HG03342 (cell line): Measurements from ENCODE around the gene THSD4.

Experiments used
- ATAC-seq: cut with Tn5 transposase; IDR thresholded peaks from one replicate; pipeline ENCODE4 v1.9.1; 2021; ENCODE audit warnings: mild to moderate bottlenecking, moderate library complexity; ENCODE audit not compliant: unreplicated experiment

Gene THSD4

DNA sequence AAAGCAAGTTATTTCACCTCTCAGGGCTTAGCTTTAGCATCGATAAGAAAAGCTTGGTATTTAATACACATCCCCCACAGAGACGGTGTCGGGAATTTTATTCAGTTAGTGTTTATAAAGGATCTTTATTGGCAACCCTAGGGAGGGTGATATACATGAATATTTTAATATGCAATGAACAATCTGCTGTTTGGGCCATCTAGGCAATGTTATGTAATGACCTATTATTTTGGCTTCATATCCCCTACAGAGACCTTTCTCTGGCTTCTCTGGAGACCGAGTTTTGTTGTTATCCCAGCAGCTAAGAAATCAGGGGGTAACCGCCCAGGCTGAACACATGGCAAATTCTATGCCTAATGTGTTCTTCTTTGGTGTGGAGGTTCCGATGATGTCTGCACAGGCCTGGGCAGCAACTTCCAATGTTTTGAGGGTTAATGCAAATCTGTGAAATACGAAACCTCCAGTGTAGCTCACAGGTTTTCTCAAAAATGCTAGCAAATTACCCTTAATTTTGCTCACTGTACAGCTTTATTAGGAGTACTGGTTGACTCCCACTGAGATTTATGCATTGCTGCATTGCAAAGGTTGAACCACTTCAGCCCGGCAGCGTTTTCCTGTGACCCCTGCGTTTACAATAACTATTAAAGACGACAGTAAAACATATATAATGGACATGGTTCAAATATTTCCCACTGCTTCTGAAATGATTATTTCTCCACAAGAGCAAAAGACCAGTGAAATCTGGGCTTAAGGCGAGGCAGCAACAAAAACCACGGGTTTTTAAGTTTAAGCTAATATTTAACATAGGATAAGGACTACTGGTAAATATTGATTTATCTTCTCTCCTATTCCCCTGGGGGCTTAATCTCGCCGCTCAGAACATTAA lies 396.8 kb downstream of the THSD4 start:
- ATAC-seq: no peak

DNA sequence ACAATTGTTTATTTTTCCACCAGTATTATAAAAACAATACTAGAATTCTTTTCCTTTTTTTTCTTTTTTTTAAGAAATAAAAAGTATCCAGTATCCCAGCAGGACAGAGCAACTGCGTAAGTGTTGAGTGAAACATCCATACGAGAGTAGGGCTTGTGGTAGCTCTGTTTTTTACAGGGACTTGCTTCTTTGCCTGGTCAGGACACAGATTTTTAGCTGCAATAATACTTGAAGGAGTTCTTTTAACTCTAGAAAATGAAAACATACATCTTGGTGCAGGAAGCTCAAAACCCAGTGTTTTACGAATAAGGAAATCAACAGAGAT lies 397.4 kb downstream of the THSD4 start:
- ATAC-seq: no peak

DNA sequence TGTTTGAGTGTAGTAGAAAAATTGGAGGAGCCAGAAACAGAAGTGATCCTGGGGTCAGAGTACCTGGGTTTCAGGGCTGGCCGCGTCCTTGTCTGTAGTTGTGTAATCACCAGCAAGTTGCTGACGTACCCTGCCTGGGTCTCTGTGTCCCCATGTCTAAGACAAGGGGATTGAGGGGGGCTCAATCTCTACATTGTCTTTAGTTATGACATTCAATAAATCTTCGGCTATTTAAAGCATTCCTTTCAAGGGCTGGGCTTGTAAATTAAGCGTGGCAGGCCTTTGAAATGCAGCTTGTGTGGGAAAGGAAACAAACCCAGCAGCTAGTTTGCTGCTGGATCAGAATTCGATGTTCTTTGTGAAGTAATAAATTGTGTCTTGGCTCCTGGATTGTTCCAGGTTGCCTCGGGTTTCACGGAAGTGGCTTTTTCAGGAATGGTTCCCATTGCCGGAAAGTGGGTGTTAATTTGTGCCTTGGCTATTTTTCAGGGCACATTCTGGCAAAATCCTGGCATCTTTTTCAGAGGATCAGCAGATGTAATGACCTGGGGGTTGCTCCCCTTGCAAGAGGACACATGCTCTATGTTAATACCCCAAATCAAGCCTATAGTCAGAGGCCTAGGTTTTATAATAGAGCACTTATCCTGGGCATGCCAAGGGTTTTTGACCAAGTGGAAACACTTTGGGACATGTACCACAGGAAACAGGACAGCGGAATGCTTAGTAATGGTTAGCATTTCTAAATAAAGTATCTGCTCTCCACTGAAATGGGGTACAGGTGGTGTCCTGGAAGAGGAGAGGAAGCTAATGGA lies 400.3 kb downstream of the THSD4 start:
- ATAC-seq: no peak

DNA sequence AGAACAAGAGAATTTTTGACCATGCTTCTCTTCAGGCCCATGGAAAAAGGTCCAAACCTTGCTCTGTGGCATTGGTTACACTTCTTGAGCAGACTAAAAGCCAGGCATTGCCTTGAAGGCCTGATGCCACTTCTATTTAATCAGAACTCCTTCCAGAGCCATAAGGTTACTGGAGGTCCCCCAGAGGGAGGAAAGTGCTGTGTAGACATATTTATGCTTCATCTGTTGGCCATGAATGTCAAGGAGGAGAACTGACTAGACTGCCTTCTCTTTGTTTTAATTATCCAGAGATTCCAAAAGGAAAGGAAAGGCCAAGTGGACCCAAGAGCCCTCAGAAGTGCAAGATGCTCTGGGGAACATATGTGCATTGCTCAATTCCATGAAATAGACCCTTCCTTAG lies 402.5 kb downstream of the THSD4 start:
- no peak for ATAC-seq

DNA sequence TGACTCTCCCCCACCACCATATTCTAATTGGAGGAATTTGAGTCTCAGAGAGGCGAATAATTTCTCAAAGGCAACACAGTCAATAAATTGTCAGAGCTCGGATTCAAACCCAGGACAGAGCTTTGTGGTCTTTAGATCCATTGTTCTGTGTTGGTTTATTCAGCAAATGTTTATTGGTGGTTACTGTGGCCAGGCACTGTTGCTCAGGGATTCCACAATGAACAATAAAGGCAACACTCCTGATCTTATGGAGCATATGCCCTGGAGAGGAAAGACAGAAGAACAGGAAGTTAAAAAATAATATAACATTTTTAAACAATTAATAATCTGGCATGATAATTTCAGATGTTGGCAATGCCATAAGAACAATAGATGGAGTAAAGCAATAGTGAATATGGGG lies 403.4 kb downstream of the THSD4 start:
- ATAC-seq: no peak

DNA sequence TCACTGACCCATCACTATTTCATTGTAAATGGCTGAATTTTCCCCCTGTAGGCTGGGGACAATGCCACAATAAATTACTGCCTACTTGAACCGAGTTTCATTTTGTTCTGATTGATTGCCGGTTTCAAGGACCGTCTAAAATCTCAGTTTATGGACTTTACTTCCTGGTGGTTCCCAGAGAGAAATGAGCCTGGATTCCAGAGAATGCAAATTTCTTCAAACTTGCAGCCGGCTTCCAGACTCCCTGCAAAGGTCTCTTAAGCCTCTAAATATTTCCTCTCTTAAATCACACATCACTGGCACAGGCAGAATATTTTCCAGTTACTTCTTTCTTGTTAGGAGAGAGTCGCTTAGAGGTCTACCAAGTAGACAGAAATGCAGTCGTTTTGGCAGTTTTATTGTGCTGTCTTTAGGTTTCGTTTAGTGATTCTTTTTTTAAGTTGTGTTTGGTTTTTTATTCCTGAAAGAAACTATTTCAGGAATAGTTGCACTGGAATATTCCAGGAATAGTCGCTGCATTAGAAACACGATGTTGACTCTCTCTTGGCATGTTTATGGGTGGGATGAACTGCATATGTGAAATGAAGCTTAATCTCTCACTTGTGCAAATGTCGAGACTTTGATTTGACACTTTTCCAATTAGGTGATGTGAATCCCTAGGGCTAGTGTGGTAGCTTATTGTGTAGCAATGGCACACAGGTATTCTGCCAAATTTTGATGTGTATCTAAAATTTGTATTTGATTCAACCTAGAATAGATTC lies 411.0 kb downstream of the THSD4 start:
- ATAC-seq: no peak

DNA sequence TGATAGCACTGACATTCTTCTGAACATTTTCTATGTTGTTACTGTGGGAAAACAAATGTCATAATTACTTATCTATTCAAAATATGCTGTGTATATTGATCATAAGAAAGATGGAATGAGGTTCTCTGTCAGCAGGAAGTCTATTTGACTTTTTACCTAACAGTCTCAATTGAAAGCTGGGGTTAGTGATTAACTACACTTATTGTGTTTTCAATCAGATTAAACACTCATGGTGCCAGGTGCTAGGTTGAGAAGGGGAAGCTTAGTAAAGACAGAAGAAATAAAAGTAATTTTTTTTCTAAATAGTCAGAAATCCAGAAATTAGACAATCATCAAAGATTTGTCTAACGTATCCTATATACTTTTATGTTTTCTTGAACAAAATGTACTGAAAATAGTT lies 414.1 kb downstream of the THSD4 start:
- ATAC-seq: no peak

DNA sequence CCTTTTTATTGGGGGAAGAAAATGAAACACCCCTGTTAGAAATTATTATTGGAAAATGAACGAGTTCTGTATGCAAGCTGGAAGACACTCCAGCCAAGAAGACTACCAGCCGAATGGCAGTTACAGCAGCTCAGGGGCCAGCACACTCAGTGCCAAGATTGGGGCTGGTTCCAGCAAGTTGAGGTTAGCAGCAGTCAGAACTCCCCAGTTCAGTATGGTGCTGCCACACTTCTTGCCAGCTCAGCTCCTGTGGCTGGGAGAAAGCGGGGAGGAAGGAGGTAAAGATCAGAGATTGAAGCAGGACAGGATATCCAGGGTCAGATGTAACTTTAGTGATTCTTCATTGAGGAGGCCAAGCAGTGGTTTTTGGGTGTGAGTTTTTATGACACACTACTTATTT lies 414.8 kb downstream of the THSD4 start:
- no peak for ATAC-seq

DNA sequence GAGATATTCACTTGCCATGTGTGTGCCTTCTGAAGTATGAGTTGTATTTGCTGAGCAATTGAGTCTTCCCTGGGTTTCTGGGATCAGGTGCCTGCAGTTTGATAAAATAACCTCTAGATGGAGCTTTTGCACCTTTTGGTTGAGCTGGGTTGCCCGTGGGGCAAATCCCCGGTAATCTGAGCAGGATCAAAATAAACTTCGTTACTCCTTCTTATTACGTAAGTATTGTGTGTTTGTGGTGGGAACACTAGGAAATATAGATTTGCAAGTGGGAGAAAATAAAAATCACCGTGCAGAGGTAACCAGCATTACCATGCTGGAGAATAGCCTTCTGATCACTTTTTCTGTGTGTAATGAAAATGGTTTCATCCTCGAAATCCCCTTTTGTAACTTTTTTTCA lies 417.7 kb downstream of the THSD4 start:
- no peak for ATAC-seq

DNA sequence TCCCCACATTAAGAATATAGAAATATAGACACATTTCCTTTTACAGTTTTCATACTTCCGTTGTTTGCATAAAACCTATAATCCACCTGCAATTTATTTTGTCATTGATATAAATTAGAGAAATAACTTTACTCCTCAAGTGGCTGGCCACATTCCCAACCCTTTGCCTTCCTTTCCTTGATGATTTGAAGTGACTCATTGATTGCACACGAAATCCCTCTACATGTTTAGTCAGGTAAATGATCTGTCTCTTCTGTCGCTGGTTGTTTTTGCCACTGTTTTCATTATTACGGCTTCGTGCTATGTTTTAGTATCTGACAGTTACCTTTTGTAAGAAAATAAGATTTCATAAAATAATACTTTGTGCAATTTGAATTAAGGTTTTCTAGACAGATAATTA lies 422.9 kb downstream of the THSD4 start:
- ATAC-seq: no peak

DNA sequence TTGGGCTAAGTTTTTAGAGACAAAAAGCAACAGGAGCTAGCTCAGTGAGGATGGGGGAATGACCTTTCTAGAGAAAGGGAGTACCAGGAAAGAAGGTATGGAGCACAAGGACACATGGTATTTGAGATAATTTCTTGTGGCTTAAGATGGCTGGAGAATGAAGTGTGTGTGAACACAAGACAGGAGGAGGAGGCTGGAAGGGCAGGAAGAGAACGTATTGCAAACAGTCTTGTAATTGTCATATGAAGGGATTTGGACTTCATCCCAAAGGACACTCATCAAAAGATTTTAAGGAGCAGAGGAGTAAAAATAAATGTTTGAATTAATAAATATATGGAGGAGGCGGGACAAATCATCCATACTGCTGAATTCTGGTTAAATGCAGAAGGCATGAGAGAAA lies 426.5 kb downstream of the THSD4 start:
- no peak for ATAC-seq

DNA sequence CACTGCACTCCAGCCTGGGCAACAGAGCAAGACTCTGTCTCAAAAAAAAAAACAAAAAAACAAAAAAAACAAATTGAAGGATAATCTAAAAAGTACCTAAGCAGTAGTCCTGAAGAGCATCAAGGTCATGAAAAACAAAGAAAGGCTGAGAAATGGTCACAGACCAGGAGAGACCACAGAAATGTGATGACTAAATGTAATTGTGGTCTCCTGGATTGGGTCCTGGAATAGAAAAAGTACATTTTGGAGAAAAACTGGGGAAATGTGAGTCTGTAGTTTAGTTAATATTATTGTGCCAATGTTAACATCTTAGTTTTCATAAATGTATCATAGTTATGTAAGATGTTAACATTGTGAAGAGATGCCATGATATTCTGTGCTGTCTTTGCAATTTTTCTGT lies 427.6 kb downstream of the THSD4 start:
- ATAC-seq: no peak

DNA sequence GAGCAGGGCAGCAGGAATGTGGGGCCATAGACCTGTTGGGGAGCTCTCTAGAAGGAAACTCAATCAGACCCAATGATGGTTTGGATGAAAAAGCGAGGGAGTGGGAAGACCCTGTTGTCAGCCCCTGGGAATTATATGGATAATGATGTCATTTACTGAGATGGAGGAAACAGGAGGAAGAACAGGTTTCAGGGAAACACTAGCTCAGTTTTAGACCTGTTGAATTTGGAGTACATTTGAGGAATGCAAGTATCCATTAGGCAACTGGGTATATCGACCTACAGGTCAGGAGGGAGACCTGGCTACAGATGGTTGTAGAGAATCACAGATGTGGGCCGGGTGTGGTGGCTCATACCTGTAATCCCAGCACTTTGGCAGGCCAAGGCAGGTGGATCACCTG lies 428.1 kb downstream of the THSD4 start:
- ATAC-seq: no peak

DNA sequence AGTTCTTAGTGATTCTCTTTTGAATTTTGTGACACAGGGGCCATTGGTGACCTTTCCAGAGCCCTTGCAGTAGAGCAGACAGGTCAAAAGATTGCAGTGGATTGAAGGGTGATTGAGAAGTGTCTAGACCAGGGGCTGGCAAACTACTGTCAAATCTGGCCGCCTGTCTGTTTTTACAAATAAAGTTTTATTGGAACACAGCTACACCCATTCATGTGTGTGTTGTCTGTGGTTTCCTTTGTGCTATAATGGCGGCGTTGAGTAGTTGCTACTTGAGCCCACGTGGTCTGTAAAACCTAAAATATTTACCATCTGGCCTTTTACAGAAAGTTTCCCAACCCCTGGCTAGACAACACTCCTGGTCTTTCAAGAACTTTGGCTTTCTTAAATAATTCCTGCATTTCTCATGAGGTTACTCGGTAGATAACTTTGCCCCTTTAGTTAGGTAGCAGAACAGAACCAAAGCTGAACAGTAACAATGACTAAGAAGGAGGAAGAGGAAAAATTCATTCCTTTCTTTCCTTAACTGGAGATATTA lies 430.0 kb downstream of the THSD4 start:
- no peak for ATAC-seq

DNA sequence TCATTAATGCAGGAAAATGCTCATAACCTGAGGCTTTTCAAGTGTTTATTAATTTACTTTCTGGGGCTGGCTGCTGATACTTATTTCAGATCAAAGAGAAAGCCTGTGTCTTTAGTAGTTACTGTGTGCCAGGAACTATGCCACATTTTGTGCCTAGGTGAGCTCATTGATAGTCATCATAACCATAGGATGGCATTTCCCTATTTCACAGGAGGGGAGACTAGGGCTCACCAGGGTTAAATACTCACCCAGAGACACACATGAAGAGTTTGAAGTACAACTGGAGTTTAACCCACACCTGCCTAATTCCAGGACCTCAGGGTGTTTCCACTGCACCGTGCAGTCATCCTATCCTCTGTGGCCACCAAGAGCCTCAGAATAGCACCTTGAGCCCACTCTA lies 430.7 kb downstream of the THSD4 start:
- no peak for ATAC-seq

DNA sequence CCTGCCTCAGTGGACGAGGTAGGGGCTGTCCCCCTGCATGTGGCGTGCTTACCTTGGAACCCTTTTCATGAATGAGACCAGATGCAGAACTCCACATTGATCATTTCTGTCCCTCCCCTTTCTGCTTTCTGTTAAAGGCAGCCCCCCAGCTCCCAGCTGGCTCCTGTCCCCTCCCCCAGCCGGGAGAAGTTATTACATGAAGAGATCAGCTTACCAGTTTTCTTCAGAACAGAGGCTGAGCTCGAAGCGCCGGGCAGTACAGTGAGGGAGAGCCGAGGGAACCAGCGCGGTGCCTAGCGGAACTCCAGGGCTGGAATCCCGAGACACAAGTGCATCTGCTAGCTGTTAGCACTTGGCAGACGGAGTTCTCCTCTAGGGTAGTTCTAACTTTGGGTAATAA lies 431.7 kb downstream of the THSD4 start:
- no peak for ATAC-seq

DNA sequence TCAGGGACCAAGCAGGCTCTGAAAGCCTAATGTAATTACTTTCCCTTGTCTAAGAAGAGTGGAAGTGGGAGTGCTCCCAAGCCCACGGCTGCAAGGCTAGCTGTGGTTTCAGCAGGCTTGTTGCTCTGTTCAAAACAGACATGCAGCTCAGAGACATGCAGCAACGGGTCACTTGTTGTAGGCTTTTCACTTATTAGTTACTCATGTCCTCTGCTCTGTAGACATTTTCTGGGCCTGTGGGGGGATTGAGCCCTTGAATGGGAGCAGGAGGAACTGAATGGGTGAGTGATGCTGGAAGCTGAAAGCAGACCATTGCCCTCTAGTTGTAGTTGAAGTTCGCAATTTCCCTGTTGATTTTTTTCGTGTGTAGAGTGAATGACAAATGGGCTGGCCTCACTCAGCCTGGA lies 433.1 kb downstream of the THSD4 start:
- no peak for ATAC-seq

DNA sequence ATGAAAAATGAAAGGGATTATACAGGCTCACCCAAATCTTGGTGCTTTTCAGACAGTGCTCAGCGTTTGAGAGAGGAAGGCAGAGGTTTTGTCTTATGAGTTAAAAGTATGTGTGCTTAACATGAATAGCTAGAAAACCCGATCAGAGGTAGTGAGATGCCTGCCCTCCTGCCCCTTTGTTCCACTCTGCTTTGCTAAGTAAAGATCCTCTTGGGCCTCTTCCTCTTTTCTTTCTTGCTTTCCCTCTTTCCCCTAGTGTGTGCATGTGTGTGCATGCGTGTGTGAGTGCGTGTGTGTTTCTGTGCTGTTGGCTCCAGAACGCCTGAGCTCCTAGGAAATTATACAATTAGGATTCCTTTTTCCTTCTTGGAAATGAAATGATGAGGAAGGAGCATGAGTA lies 433.8 kb downstream of the THSD4 start:
- ATAC-seq: no peak

DNA sequence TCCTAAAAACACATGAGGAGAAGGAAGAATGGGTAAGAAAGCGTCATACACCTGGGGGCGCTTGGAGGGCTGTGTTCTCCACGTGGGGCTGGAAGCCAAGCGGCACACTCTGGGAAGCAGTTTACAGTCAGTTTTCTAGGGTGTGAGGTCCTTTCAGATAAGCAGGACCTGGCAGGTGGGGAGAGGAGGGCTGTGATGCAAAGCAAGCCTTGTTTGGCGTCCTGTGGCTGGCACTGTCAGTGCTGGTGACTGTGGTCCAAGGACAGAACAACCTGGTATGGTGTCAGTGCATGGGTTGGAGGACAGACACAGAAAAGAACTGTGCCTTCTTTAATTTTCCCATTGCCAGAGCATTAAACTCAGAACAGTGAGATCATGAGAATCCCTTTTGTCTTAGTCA lies 434.4 kb downstream of the THSD4 start:
- ATAC-seq: no peak

DNA sequence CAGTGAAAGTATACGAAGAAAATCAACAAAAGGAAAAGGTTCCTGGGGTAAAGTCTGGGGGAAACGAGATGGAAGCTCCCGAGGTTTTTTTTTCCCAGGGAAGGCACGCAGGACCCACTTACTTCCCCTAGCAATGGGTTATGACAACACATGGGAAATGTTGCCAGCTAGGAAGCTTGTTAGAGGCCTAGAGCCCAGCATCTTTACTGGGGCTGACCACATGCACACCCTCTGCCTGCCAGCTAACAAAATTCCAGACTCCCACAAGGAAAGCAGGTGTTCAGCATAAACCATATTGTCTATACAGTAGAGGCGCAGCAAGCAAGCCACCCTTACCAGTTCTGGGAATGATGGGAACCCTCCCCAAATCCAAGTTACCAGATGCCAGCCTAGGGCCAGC lies 436.3 kb downstream of the THSD4 start:
- no peak for ATAC-seq

DNA sequence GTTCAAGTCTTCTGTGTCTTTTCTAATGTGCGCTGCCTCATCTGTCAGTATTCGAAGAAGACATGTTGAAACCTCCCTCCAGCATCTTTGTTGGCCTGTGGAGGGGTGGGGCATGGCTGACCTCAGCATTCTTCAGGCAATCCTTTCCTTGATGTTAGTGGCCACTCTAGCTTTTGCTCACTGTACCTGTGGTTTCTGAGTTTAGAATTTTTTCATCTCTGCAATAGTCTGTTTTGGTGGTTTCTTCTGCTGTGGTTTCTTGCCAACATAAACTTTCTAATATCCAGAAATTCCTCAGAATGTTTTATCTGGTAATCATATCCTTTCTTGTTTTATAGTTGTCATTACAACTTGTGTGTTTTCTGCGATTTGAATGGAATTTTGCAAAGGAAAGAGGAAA lies 443.8 kb downstream of the THSD4 start:
- ATAC-seq: no peak
